ENCODE measurements around the gene CACNA1I.

GRCh38 chr22:39719559-39720450 lies 149.3 kb downstream of the CACNA1I start:
- TF ChIP-seq CTCF (IDR thresholded peaks at IDR 0.05) (no peak), POLR2A (IDR thresholded peaks at IDR 0.05) (no peak)
